Vagina (tissue), 2 donors: ENCODE results near the gene FAM9C.

Source experiments
- POLR2A ChIP-seq, 2 donors: fragments of 450-650 bp; IDR thresholded peaks; one replicate each; pipeline ENCODE4 v1.6.1; 2017; ENCODE audit warnings: antibody characterized with exemption in 2 of 2, mild to moderate bottlenecking in 2 of 2, moderate library complexity in 2 of 2
- POLR2AphosphoS5 ChIP-seq, 2 donors: sonication (generic); formaldehyde crosslinking; IDR thresholded peaks; one replicate each; pipeline ENCODE4 v1.9.0; 2017; ENCODE audit warnings: antibody characterized with exemption in 2 of 2, mild to moderate bottlenecking in 2 of 2, low read depth in 1 of 2; ENCODE audit not compliant: insufficient read depth in 1 of 2
- TF ChIP-seq, protein P1 (sequence below), 3 experiments: fragments of 450-650 bp in 2 of 3; fragments of 200-600 bp in 1 of 3; sonication (generic) in 1 of 3; IDR thresholded peaks; one replicate each; pipeline ENCODE4 v1.5.1; 2017 to 2019; ENCODE audit warnings: antibody characterized with exemption in 3 of 3, mild to moderate bottlenecking in 2 of 3, moderate library complexity in 2 of 3

DNA sequence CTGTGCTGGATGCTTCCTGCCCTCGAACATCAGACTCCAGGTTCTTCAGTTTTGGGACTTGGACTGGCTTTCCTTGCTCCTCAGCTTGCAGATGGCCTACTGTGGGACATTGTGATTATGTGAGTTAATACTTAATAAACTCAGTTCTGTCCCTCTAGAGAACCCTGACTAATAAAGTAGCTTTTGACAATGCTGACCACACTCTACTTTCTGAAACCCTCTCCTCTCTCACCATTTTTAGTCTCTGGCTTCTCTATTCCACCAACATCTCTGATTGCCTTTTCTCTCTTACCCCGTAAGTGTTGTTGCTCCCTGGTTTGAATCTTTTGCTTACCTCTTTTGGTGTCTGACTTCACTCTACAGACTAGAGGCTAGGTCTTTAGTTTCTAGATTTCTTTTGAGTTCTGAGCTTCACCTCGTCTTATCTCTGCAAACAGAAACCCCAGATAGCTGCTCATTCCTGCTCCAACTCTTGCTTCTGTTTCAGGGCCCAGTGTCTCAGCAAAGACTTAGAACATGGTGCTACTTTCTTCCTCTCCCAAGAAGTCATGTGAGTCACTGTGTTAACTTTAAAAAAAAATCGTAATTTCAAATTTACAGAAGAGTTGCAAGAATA lies 58.1 kb downstream of the FAM9C start:
- TF ChIP-seq, protein P1, sequence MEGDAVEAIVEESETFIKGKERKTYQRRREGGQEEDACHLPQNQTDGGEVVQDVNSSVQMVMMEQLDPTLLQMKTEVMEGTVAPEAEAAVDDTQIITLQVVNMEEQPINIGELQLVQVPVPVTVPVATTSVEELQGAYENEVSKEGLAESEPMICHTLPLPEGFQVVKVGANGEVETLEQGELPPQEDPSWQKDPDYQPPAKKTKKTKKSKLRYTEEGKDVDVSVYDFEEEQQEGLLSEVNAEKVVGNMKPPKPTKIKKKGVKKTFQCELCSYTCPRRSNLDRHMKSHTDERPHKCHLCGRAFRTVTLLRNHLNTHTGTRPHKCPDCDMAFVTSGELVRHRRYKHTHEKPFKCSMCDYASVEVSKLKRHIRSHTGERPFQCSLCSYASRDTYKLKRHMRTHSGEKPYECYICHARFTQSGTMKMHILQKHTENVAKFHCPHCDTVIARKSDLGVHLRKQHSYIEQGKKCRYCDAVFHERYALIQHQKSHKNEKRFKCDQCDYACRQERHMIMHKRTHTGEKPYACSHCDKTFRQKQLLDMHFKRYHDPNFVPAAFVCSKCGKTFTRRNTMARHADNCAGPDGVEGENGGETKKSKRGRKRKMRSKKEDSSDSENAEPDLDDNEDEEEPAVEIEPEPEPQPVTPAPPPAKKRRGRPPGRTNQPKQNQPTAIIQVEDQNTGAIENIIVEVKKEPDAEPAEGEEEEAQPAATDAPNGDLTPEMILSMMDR (IDR thresholded peaks at IDR 0.05), result no peak
- TF ChIP-seq POLR2A (IDR thresholded peaks at IDR 0.05) (no peak), POLR2AphosphoS5 (IDR thresholded peaks at IDR 0.05; ENCODE audit: insufficient read depth in 1 of 2, low read depth in 1 of 2) (no peak)
